G401.6 (cell line): ENCODE results near the gene CTTN.

Experiments used
- FAIRE-seq: peaks from 2 replicates; lab custom pipeline; 2012; peaks lifted over from hg19 to GRCh38; lab: Jason Lieb, UNC

CTTN gene

DNA sequence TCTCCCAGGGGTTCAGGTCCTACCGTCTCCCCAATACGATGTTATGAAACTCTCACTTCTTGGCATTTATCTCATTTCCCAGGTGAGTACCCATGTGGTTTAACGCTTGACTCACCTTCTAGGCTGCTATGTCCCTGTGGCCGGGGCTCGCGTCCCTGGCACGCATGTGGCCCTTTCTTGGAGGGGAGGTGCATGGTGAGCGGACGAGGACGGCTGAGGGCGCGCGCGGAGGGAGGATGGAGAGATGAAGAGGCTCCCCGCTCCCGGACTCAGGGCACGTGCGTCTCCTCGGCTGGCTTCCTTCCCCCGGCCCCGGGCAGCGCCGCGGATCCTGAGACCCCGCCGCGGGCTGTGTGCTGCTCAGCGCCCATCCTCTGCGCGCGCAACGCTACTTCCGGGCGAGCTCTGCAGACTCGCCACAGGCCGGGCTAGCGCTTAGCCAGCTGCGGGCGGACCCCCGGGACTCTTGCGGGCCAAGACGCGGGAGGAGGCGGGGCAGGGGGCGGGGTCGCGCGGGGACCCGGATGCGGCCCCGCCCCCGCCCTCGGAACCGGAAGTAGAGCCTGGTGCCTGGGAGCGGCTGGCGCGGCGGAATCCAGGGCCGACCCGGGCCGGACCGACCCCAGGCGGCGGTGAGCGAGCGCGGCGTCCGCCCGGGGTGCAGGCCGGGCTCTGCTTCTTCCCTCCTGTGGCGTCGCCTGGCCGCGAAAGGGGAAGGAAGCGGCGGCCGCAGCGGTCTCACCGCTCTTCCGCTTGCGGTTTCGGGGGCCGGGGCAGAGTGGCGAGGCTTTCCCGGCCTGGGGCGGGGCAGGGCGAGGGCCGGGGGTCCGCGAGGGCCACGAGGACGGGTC lies at the start of gene CTTN:
Gene CTTN, plus strand, starts transcription at position 547 of the 851 bp plus-strand sequence. CDS start 8,769 bp downstream, outside the sequence.
- FAIRE-seq: no peak

DNA sequence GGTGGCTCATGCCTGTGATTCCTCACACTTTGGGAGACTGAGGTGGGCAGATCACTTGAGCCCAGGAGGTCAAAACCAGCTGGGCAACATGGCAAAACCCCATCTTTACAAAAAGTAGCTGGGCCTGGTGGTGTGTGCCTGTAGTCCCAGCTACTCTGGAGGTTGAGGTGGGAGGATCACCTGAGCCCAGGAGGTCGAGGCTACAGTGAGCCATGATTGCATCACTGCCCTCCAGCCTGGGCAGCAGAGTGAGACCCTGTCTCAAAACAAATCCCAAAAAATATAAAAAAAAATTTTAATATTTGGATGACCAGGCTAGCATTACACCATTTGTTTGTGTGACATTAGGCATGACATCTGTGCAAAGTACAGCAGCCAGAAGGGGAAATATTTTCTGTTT lies 49.7 kb upstream of the CTTN start:
- FAIRE-seq: no peak

DNA sequence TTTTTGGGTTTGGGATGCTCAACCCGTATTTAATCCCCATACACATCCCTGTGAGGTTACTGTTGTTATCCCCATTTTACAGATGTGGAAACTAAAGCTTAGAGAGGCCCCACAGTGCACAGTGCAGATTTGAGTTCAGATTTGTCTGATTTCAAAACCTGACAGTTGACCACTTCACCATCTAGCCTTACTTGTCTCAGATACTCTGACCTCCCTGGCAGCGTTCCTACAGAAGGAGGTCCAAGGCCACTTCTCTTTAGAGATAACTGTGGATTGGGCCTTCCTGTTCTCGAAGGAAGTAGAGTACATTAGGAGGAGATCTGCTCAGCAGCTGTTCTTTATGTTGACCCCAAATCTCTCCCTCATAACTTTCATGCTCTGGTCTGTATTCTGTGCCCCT lies 46.7 kb upstream of the CTTN start:
- no peak for FAIRE-seq

DNA sequence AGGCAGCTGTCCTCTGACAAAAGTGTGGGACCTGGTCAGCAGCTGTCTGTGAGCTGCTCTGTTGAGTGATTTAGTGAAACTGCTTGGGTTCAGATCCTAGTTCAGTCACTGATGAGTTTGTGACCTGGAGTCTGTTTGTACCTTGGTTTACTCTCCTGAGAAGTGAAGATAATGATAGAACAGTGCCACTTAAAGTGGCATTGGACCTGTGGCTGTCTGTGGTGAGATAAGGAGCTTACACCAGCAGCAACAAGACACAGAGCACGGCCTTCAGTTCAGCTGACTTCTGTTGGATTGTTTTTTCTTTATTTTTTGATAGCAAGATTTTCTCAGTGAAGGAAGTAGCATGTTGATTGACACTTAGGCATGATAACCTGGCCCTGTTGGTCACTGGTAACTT lies 46.2 kb upstream of the CTTN start:
- no peak for FAIRE-seq

DNA sequence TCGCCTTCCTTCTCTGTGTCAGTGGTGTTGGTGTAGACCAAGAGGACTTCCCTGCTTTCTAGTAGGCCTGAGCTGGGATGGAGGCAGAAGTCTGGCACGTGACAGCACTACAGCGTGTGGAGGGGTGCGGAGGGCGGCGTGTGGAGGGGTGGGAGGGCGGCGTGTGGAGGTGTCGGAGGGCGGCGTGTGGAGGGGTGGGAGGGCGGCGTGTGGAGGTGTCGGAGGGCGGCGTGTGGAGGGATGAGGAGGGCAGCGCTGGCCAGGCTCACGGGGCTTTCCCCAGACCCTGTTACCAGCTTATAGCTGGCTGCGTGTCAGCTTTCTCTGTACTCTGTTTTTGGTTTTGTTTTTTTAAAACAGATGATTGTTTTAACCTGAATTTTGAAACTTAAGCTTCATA lies 45.7 kb upstream of the CTTN start:
- FAIRE-seq: no peak

DNA sequence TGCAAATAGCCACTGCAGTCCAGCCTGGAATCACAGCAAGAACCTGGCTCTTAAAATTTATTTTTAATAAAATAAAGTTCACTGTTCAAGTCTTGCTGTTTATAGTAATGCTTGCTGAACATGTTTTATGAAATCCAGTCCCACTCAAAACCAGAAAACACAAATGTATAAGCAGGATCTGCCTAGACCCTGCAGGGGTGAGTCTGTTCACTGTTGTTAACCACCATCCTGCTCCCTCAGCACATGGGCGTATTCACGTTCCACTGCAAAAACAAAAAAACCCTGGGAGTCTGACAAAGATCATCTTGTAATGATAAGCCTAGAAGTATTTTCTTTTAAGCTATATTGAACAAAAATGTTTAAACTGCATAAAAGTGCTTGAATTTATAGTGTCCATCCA lies 45.0 kb upstream of the CTTN start:
- FAIRE-seq: no peak

DNA sequence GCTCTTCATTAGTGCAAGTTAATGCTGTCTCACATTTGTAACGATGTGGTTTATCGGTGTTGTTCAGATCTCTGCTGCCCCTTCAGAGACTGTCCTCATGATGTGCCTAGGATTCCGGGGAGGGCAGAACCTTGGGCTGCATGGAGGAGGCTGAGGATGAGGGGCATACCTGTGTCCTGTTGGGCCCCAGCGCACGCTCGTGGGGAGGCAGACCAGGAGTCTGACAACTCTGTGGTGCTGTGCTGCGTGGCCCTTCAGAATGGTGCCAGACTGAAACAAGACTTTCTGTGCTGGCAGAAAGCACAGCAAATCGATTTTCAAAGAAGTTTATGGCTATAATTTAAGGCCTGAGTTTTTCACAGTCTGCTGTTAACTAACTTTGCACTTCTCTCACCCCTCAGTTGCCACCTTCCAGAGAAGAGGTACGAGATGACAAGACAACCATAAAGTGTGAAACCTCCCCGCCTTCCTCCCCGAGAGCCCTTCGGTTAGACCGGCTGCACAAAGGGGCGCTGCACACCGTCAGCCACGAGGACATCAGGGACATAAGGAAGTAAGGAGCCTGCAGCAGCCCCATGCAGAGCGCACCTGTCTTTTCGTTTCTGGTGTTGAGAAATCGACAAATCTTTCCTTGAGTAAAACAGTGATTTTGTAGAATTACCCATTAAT lies 44.3 kb upstream of the CTTN start:
- no peak for FAIRE-seq

DNA sequence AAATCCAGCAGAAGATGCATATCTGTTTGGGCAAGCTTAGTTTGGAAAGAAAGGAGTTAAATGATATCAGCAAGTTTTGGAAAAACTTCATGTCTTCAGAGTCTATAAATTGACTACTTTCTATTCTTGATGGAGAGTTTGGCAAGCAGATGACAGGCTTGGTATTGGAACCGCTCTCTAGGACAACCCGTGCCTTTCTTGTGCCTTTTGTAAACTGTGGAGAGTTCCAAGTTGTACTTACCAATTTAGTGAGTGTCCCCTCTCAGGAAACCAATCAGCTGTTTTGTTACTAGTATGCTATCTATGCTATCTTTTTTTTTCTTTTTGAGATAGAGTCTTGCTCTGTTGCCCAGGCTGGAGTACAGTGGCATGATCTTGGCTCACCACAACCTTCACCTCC lies 43.7 kb upstream of the CTTN start:
- no peak for FAIRE-seq

DNA sequence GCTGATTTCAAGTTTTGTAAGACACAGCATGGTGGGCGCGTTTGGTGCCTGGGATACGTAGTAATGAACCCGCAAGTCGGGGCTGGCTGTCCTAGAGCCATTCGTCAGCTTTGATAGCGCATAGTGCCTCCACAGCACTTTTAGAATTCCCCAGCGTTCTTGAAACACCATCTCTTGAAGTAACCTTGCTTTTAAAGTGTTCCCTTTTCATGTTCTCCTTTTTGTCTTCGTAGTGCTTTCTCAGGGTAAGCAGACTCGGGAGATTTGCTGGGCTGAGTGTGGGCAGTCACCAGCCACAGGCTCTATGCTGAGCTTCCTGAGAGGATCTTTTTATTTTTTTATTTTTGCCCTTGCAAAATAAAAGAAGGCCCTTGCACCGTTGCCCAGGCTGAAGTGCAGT lies 39.6 kb upstream of the CTTN start:
- FAIRE-seq: no peak

DNA sequence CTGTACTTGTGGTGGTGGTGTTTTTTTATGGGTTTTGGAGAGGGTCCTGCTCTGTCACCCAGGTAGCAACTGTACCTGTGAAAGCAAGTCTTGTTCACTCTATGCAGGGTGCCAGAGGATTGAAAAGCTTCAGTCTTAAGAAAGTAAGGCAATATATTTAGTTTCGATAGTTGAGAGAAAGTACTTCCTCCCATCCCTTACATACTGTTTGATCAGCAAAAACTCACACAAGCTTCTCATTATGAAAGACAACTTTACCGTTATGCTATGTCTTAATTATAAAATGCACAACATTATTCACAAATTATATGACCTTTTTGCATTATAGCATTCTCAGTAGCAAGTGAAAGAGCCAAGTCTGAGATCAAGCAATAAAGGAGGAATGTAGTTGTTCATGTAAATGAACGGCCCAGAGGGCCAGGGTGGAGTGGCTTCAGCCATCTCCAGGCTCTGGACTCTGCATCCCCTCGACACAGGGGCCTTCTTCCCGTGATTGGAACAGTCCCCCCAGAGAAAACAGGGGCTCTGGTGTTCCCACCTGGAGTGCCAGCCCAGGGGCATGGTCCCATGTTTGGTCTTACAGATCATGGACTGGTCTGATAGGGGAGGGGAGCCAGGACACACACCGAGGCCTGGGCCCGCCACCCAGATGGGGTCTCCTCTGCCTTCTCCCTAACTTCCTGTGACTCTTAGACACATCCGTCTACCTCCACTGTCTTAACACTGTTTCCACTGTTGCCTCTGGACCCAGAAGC lies 38.7 kb upstream of the CTTN start:
- no peak for FAIRE-seq

DNA sequence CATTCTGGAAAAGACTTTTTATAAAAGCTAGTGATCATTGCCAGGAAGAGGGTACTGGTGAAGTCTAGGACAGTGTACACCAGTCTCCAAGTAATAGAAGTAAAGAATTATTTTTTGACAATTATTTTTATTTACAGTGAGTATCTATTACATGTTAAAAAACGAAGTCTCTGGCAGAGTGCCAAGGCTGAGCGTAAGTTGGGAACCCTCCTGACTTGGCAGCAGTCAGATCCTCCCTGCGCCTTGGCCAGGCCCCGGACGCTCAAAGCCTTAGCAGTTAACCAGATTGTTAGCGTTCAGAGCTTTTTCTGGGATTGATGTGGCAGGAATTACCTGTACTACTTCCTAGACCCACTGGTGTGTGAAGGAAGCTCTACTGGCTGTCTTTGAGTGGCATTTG lies 38.1 kb upstream of the CTTN start:
- no peak for FAIRE-seq

DNA sequence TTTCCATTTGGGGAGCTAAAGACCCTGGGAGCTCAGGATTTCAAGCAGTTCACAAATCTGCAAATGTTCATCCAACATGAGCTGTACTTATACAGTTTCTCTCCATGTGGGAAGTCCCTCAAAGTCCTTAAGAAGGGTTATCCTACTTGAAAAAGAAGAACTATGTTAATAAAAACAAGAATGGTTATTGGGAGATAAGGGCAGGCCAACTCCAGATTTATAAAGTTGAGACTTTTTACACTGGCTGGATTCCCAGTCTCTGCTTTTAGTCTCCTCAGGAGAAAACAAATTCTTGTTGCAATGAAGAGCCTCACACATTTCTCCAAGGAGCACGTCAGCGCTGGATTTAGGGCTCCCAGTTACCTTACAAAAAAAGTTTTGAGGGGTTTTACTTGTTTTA lies 34.2 kb upstream of the CTTN start:
- no peak for FAIRE-seq

DNA sequence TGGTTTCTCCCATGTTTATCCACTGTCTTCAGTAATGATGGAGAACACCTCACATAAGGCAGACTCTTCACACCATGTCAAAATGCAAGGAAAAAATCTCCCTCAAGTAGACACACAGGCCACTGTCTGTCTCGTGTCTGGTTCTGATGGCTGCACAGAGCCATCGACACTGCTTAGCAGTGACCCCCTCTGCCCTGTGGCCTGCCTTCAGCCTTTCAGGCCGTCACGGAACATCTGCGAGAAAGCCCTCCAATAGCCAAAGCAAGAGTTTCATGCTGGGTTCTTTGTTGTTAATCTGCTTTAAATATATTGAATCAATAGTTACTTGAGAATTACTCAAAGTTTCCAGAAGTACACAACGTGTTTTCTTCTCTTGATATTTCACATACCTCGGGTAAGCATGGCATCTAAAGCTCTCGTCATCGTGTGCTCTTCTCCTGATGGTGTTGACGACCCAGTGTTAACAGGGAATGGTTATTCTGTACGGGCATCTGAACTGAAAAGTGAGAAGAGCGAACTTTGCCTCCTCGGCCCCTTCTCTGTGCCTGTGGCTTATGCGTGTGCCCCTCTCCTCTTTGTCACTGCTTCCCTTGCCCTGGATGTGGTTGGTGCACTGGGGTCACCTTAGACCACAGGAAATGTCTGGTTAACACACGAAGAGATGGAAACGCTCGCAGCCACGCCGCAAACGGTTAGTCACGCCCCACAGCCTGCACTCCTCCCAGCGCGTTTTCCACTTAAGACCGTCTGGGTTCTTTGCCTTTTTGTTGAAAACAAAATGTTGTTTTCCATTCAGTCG lies 33.4 kb upstream of the CTTN start:
- FAIRE-seq: no peak

DNA sequence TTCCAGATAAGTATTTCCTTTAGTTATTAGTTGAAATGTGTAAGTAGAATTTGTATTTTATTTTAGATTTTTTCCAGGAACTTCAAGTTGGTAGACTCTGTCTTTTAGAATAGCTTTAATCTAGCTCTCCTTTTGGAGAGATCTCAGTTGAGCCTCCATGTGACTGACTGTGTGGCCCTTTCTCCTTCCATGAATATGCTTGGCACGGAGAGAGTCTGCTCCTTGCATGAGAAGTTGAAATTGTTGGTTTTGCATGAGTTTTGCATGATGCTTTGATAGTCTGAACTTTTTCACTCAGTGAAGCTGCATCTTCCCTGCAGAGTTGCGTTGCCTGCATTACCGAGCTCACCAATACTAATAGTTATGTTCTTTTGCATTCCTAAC lies 32.8 kb upstream of the CTTN start:
- no peak for FAIRE-seq

DNA sequence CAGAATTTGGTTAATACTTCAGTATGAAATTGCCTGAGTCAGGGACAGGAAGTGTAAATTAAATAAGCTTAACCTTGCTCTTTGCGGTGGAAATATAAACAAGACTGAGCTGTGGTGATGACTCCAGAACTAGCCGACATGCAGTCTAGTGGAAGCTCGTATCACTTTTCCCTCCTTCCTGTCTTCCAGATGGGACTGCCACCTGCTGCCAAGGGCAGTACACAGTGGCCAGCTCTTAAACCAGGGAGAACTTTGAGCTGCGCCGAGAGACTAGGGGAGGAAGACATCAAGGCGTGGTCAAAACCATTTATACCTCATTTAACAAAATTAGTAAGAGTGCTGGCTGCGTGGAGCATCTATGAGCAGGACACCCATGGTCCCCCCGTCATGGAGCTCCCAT lies 31.3 kb upstream of the CTTN start:
- FAIRE-seq: no peak

DNA sequence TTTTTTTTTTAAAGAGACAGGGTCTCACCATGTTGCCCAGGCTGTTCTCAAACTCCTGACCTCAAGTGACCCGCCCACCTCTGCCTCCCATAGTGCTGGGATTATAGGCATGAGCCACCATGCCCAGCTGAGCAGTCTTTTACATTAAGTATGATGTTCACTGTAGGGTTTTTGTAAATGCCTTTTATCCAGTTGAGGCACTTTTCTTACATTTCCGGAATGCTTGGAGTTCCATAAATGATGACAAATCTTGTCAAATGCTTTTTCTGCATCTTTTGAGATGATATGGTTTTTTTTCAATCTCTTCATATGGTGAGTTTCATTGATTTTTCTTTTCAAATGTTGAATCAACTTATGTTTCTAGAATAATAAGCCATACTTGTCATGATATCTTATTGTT lies 29.4 kb upstream of the CTTN start:
- no peak for FAIRE-seq

DNA sequence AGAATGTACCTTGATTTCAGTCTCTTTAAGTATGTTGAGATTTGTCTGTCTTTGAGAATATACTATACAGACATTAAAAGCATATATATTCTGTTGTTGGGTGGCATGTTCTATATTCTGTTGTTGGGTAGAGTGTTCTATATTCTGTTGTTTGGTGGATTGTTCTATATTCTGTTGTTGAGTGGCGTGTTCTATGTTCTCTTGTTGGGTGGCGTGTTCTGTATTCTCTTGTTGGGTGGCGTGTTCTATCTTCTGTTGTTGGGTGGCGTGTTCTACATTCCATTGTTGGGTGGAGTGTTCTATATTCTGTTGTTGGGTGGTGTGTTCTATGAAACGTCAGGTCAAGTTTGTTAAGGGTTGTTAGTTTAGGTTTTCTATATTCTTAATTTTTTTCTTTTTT lies 27.1 kb upstream of the CTTN start:
- no peak for FAIRE-seq

DNA sequence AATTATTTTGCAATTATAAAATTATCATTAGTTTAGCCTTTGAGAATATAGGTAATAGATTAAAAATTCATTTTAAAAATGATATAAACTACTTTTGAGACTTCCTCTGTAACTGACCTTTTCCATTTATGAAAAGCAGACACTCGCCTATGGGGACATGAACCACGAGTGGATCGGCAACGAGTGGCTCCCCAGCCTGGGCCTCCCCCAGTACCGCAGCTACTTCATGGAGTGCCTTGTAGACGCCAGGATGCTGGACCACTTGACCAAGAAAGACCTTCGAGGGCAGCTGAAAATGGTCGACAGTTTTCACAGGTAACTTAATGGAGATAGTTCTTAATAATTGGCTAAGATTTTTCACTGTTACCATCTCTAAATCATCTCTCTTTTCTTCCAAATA lies 26.3 kb upstream of the CTTN start:
- no peak for FAIRE-seq

DNA sequence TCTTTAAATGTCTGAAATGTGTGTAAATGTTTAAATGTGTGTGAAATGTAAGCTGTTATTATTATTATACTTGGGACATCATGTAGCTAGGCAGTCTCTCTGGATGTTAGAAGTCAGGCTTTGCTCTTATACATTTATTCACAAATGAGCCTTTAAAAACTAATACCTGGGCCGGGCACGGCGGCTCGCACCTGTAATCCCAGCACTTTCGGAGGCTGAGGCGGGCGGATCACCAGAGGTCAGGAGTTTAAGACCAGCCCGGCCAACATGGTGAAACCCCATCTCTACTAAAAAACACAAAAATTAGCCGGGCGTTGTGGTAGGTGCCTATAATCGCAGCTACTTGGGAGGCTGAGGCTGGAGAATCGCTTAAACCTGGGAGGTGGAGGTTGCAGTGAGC lies 21.7 kb upstream of the CTTN start:
- no peak for FAIRE-seq

DNA sequence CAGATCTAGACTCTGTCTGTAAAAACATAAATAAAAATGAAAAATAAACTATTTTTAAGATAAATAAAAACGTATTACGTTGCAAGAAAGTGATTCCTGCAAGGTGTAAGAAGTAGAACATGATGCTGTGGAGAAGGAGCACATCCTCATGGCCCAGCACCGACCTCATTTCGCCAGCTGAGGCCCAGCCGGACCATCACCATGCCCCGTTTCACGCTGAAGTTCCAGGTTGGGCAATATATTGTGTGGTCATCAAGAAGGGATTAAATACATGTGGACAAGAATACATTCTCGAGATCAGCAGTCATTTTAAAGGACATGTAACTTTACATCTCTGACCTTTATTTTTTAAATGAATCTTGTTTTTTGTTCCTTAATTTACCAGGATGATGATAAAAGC lies 20.7 kb upstream of the CTTN start:
- no peak for FAIRE-seq

DNA sequence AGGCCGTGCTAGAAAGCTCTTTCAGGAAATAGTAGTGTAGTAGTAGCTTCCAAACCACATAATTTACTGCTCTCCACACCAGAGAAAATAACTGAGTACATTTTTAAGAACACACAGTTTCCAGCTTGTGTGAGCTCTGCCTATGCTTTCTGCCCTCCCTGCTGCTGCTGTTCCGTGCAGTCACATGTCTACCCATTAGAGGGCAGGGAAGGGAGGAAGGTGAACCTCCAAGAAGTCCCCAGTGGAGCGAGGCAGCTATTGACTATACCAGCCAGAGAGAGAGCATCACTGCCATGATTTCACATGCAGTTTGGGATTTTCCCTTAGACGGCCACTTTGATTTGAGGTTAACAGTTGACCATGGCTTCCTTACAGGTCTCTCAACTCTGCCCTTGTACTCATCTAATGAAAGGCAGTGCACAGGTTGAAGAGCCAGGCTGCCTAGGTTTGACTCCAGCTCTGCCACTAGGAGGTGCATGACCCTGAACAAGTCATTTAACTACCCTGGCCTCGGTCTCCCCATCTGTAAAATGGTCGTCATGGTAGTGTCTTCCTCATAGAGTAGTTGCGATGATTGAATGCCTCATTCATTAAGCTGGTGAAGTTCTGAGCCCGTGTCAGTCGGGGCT lies 19.7 kb upstream of the CTTN start:
- FAIRE-seq: no peak

DNA sequence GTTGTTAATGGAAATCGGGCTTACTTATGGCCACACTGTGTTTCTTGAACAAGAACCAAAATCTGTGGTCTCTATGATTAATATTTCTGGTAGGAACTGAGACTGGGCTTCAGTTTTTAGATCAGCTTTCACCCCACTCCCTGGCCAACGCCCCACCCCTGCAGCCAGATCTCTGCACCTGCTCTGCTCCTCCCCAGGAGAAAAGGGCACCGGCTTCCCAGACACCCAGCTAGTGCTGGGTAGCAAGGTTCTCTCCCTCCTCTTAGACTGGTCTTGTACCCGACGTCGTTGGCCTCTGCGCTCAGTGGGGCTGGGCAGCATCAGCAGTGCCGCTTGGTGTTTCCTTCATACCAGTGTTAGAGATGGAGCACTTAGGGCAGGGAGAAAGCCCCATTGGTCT lies 17.0 kb upstream of the CTTN start:
- no peak for FAIRE-seq
